Thymus (tissue), 11 donors: Measurements from ENCODE around the gene MIR17HG. TPM values are rescaled to one million over a fixed set of nuclear protein-coding genes. Genes with fewer than 3 reads are reported as not detected.
A peak's percentile ranks its signal among the peaks of the same experiment; 100 is the strongest.

Experiments used
- DNase-seq, 9 donors: peaks; one replicate each; pipeline ENCODE4 v3.0.0-alpha.2; 2013; ENCODE audit warnings: low spot score in 9 of 9, low read depth in 6 of 9, missing footprints in 1 of 9
- H3K27ac ChIP-seq, 2 donors: one replicate each; pipeline ENCODE4 v1.5.1; 2013; ENCODE audit warnings: control low read depth in 1 of 2, low read depth in 1 of 2, low read length in 1 of 2, mild to moderate bottlenecking in 1 of 2, moderate library complexity in 1 of 2
- H3K27me3 ChIP-seq, 2 donors: one replicate each; pipeline ENCODE4 v1.5.1; 2013; ENCODE audit warnings: low read length in 1 of 2; ENCODE audit not compliant: control insufficient read depth in 2 of 2, insufficient read depth in 1 of 2
- H3K36me3 ChIP-seq, 2 donors: one replicate each; pipeline ENCODE4 v1.5.1; 2013; ENCODE audit warnings: low read length in 1 of 2, mild to moderate bottlenecking in 1 of 2, moderate library complexity in 1 of 2; ENCODE audit not compliant: control insufficient read depth in 2 of 2, insufficient read depth in 2 of 2
- H3K4me1 ChIP-seq, 2 donors: one replicate each; pipeline ENCODE4 v1.5.1; 2013; ENCODE audit warnings: low read length in 2 of 2; ENCODE audit not compliant: control insufficient read depth in 2 of 2, insufficient read depth in 2 of 2
- H3K4me3 ChIP-seq, 2 donors: one replicate each; pipeline ENCODE4 v1.5.1; 2013; ENCODE audit warnings: low read length in 2 of 2, control low read depth in 1 of 2, mild to moderate bottlenecking in 1 of 2
- H3K9me3 ChIP-seq, 2 donors: one replicate each; pipeline ENCODE4 v1.5.1; 2013; ENCODE audit warnings: low read length in 1 of 2, mild to moderate bottlenecking in 1 of 2; ENCODE audit not compliant: control insufficient read depth in 2 of 2, insufficient read depth in 1 of 2
- WGBS: extraction: QIAGEN DNeasy Blood & Tissue Kit; methylation state at CpG from one replicate; pipeline ENCODE4 v1.1.7; 2013; 5-methylcytosine and 5-hydroxymethylcytosine counted together
- polyA plus RNA-seq: library from polyadenylated mRNA; stranded (reverse); fragments of 200-250 nt; gene quantifications from one replicate; pipeline ENCODE4 v1.2.3, GENCODE V29; 2013
- total RNA-seq: library from RNA; stranded (reverse); fragments of 120-200 nt; gene quantifications from one replicate; pipeline ENCODE4 v1.2.4, GENCODE V29; 2013
- donor health status: healthy.

Gene MIR17HG
- total and polyA plus RNA-seq, 2 donors = 9.6 to 10.2 TPM

GRCh38 chr13:91329733-91330132, 17.8 kb upstream of the MIR17HG start:
- 100% methylated on average over 1 of the region's 1 CpG for WGBS
- H3K27ac ChIP-seq = no peak overlapping the region
- H3K4me3 ChIP-seq = no peak overlapping the region
- H3K9me3 ChIP-seq = no peaks in the 10 kb centered on the region
- no peaks in the 10 kb centered on the region for H3K4me1 ChIP-seq
- no peaks in the 10 kb centered on the region for H3K36me3 ChIP-seq
- no peak for DNase-seq
- no peaks in the 10 kb centered on the region for H3K27me3 ChIP-seq

- Histone ChIP-seq H3K36me3 (no peaks in the 10 kb centered on the region), H3K4me3 (no peak overlapping the region), H3K27me3 (no peaks in the 10 kb centered on the region), H3K4me1 (no peaks in the 10 kb centered on the region), H3K9me3 (no peaks in the 10 kb centered on the region), H3K27ac (no peak overlapping the region)
- DNase-seq = no peak
- WGBS = 89% methylated on average over 4 of the region's 4 CpGs
Measured at GRCh38 chr13:91331047-91331915, 16.2 kb upstream of the MIR17HG start.

GRCh38 chr13:91346062-91346461, 1.4 kb upstream of the MIR17HG start:
- Histone ChIP-seq H3K27ac (no peak overlapping the region), H3K36me3 (peaks cover 2 to 10% of the 10 kb centered on the region in 2 donors), H3K27me3 (no peaks in the 10 kb centered on the region), H3K9me3 (no peaks in the 10 kb centered on the region), H3K4me3 (no peak overlapping the region), H3K4me1 (peaks cover 7 to 12% of the 10 kb centered on the region in 2 donors)
- DNase-seq = no peak
- 80% methylated on average over 4 of the region's 4 CpGs for WGBS

GRCh38 chr13:91346850-91347201, 661 bp upstream of the MIR17HG start:
- Histone ChIP-seq H3K27ac (peak overlapping the region; percentile 58 to 86), H3K9me3 (no peaks in the 10 kb centered on the region), H3K36me3 (peaks cover 4 to 14% of the 10 kb centered on the region in 2 donors), H3K4me3 (peak overlapping the region; percentile 62 to 86), H3K27me3 (no peaks in the 10 kb centered on the region), H3K4me1 (peaks cover 9 to 12% of the 10 kb centered on the region in 2 donors)
- peak in 6 of 9 donors; percentile 28 to 76 (median 42) for DNase-seq
- WGBS = 2% methylated on average over 11 of the region's 11 CpGs

GRCh38 chr13:91347996-91348905, 764 bp downstream of the MIR17HG start:
- DNase-seq = peak in 8 of 9 donors; percentile 11 to 78 (median 49)
- Histone ChIP-seq H3K27ac (peak overlapping the region; percentile 60 to 97), H3K27me3 (no peaks in the 10 kb centered on the region), H3K9me3 (no peaks in the 10 kb centered on the region), H3K4me1 (peaks cover 9 to 12% of the 10 kb centered on the region in 2 donors), H3K36me3 (peaks cover 4 to 25% of the 10 kb centered on the region in 2 donors), H3K4me3 (peak overlapping the region; percentile 43 to 86)
- WGBS = under 1% methylated on average over 141 of the region's 141 CpGs

GRCh38 chr13:91348906-91349435, 1.5 kb downstream of the MIR17HG start:
- peak; percentile 81 to 96 (median 90) for DNase-seq

GRCh38 chr13:91349992-91350911, 2.8 kb downstream of the MIR17HG start:
- peaks cover 4 to 45% of the 10 kb centered on the region in 2 donors for H3K36me3 ChIP-seq

More at GRCh38 chr13:91348906-91349435, 1.5 kb downstream of the MIR17HG start:
- Histone ChIP-seq H3K4me3 (peak overlapping the region; percentile 61 to 86), H3K9me3 (no peaks in the 10 kb centered on the region), H3K4me1 (peaks cover 9 to 12% of the 10 kb centered on the region in 2 donors), H3K27ac (peak overlapping the region in 1 of 2 donors; percentile 97), H3K36me3 (peaks cover 4 to 32% of the 10 kb centered on the region in 2 donors), H3K27me3 (no peaks in the 10 kb centered on the region)
- WGBS = under 1% methylated on average over 46 of the region's 46 CpGs

GRCh38 chr13:91351123-91351522, 3.6 kb downstream of the MIR17HG start:
- Histone ChIP-seq H3K9me3 (no peaks in the 10 kb centered on the region), H3K4me3 (no peak overlapping the region), H3K4me1 (peaks cover 9 to 12% of the 10 kb centered on the region in 2 donors), H3K36me3 (peaks cover 4 to 52% of the 10 kb centered on the region in 2 donors), H3K27ac (no peak overlapping the region), H3K27me3 (no peaks in the 10 kb centered on the region)
- WGBS = 87% methylated on average over 5 of the region's 5 CpGs
- DNase-seq = no peak

More at GRCh38 chr13:91349992-91350911, 2.8 kb downstream of the MIR17HG start:
- H3K27me3 ChIP-seq = no peaks in the 10 kb centered on the region
- H3K4me3 ChIP-seq = peak overlapping the region in 1 of 2 donors; percentile 61
- no peaks in the 10 kb centered on the region for H3K9me3 ChIP-seq
- WGBS = 27% methylated on average over 5 of the region's 5 CpGs
- DNase-seq = peak in 2 of 9 donors; percentile 24 to 40
- H3K4me1 ChIP-seq = peaks cover 9 to 12% of the 10 kb centered on the region in 2 donors
- no peak overlapping the region for H3K27ac ChIP-seq
